Ramos (cell line): Measurements from ENCODE around the gene NPB.

Experiments
- in situ Hi-C: fragments of 300-500 bp; cut with MboI; formaldehyde crosslinking; loops from one replicate; pipeline ENCODE4 v1.14.3; 2022; ENCODE audit warnings: low sequenced_read_pairs; ENCODE audit not compliant: unreplicated experiment

Gene NPB

GRCh38 chr17:81898029-81898866 is 3.8 kb upstream of the NPB start:
- in situ Hi-C loops, result no loop called here

GRCh38 chr17:81898885-81899284 is 3.2 kb upstream of the NPB start:
- in situ Hi-C loops, result no loop called here

DNA sequence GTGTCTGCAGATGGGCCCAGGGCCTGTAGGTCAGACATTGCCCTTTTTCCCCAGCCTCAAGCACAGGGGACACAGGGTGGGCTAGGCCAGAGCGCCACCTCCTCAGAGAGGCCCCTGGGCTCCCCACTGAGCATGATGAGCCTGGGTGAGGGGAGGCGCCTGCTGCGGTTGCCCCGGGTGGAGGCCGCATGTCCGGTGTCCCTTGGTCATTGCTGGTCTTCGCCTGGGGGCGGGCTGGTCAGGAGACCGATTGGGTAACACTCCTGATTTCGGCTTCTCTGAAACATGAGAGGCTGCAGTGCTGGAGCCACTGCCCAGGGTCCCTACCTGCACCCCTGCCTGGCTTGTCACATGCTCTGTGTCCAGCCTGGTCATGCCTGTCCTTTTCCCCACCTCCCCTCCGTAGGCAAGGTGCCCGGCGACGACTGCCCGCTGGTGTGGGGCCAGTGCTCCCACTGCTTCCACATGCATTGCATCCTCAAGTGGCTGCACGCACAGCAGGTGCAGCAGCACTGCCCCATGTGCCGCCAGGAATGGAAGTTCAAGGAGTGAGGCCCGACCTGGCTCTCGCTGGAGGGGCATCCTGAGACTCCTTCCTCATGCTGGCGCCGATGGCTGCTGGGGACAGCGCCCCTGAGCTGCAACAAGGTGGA is 2.4 kb upstream of the NPB start:
- in situ Hi-C loops, result no loop called here

DNA sequence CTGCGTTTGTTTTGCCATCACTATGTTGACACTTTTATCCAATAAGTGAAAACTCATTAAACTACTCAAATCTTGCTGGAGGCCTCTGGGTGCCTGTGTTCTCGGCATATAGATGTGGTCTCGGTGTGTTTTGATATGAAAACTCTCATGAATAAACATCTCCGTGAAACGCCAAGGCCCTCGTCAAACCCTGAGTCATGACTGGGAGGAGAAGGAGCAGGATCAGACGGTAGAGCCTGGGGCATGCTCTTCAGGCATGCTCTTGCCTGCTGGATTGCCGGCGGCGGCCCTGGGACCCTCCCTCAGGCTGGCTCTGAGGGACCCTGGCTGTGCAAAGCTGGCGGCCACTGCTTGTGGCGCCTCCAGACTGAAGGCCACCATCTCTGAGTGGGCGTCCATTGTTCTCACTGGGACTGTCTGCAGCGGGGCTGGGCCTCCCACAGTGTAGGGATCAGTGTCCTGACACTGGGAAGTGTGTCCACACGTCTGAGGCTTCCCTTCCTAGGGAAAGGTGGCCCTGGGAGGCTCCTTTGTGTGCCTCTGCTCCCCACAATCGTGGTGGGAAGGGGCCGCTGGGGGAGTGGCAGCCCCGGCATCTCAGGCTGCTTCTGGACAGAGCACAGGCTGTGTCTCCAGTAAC is 1.7 kb upstream of the NPB start:
- in situ Hi-C loops, result no loop called here

DNA sequence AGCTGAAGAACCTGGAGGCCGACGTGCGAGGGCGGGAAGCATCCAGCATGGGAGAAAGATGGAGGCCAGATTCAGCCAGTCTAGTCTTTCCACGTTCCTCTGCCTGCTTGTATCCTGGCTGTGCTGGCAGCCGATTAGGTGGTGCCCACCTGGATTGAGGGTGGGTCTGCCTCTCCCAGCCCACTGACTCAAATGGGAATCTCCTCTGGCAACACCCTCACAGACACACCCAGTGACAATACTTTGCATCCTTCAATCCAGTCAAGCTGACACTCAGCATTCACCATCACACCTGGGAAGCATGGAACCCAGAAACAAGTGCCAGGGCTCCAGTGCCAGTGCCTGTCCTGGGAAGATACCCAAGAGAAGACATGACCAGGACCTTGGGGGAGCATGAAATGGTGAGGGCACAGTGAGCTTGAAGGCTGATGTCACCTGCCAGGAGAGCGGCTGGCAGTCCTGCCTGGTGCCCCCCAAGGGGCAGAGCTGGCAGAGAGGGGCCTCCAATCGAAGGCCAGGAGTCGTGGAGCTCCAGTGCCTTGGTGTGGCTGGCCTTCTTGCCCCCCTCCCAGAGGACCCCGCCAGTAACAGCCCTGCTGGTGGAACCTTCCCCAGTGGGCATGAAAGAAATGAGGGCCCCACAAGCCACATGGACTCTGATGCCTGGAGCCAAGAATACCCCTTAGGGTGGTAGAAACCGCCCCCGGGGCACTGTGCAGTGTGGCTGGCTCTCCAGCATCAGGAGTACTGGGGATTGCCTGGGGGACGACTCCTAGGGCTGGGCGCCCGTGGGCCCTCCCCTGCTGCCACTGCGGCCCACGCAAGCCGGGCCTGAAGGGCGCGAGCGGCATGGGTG is 643 bp upstream of the NPB start:
- in situ Hi-C loops, result no loop called here

DNA sequence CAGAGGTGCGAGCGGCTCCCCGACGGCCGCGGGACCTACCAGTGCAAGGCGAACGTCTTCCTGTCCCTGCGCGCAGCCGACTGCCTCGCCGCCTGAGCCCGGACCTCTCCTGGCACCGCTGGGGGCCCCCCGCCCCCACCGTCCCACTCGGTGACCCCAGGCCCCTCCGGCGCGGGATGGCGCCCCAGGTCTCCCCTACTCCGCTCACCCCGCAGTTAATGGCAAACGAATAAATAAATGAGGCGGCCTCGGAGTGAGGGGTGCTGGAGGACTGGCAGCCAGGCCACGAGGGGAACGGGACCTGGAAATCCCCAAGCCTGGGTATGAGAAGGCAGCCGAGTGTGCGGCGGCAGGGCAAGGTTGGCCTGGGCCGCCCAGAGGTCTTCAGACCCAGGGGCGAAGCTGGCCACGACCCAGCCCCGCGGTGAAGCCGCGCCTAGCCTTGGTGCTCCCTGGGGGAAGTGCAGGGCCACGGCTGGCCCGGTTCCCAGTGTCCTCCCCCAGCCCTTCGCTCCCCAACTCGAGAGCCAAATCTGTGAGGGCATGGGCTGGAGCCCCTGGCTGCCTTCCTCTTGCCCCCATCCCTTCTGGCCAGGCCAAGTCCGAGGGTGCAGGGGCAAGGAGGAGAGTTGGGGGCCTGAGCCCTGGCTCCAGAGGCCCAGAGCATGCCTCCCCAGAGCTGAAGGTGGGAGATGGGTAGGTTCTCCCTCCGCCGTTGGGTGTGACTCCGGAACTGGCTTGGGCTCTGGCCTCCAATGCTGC is 796 bp downstream of the NPB start:
- in situ Hi-C loops, result no loop called here

DNA sequence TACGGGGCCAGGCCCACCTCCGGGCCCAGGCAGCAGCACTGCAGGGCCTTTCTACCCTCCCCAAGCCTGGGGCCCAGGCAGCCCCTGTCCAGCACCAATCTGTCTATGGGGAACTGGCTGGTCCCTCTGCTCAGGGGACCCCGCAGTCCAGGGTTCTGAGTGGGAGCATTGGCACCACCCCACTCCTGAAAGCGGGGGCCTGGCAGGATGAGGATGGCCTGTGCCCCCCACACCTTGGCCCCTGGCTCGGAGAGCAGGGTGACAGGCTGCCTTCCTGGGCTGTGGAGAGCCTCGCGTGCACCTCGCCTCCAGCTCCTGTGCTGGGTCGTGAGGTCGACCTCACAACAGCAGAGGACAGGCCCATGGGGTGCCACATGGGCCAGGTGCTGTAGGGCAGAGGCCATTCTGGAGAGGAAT is 1.4 kb downstream of the NPB start:
- in situ Hi-C loops, result no loop called here

DNA sequence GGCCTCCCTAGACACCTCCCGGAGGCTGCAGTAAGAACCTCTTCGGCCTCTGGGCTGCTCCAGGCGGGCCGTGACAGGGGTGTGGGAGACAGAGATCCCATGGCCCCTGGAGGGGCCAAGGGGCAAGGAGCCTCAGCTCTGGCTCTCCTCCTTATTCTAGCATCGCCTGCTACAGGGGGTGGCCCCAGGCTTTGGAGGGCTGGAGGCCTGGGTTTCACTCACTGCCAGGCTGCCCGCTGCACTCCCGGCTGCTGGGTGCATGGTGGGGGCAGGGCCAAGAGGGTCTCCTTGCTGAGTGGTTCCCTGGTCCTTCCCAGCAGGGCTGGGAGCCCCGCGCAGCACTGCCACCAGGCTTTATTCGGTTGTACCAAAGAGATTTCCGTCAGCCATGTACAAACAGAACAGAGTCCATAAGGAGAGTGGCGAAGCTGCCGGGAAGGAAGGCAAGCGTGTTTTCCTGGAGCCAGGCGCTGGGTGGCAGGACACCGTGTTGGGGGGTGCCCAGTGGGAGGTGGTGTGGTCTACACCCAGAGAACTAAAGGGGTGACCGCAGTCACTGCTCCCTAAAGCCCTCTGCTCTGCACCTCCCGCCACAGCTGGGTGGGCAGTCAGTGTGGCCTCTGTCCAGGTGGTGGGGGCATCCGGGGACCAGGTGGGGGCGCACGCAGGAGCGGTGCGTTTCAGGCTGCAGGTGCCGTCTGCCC is 2.0 kb downstream of the NPB start:
- in situ Hi-C loops, result no loop called here

- in situ Hi-C loops, result no loop called here
These were observed 2.8 kb downstream of the NPB start for GRCh38 chr17:81904600-81905423.

DNA sequence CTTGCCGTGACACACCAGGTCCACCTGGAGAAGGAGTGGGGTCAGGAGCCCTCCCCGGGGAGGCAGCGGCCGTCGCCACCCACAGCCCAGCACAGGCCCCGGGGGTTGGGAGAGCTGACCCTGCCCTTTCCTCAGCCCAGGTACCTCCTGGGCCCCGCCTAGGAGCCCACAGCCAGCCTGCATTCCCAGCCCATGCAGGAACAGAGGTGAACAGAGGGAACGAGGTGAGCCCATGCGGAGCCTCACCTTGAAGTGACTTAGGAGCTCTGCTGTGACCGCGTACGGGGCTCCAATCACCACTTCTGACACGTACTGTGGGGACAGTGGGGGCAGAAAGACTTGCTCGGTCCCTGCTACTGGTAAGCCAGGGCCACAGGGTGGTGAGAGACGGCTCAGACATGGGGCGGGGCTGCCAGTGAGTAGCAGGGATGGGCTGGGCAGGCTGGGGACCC is 3.4 kb downstream of the NPB start:
- in situ Hi-C loops, result no loop called here

GRCh38 chr17:81905993-81906392 is 4.0 kb downstream of the NPB start:
- in situ Hi-C loops, result no loop called here

DNA sequence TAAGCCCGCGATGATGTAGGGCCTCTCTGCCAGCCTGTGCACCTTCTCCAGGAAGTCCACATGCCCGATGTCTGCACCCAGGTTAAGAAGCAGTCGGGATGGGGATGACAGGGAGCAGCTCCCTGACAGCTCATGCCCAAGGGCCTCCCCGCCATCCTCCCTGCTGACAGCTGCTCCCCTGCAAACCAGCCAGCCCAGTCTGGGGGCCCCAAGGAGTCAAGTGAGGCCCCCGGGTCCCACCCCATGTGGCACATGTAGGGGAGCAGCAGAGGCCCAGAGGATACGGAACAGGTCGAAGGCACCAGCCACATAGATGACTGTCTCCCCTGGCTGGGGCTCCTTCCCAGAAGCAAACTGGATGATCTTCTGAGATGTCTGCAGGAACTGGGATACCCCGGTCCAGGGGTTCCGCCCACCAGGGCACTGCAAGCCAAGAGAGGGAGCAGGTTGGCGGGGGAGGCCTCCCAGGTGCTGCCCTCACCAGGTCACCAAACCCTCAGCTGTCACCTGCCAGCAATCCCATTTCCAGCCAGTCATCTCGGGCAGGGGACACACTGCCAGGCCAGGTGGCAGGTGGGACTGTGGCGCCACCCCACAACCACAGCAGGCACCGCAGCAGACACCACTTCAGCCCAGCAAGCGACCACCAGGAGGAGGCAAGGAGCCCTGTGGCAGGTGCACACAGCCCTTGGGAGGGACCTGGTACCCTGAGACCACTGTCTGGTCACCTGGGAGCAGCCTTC is 4.6 kb downstream of the NPB start:
- in situ Hi-C loops, result no loop called here

- in situ Hi-C loops, result no loop called here
These were observed 5.4 kb downstream of the NPB start for GRCh38 chr17:81907219-81908145.

DNA sequence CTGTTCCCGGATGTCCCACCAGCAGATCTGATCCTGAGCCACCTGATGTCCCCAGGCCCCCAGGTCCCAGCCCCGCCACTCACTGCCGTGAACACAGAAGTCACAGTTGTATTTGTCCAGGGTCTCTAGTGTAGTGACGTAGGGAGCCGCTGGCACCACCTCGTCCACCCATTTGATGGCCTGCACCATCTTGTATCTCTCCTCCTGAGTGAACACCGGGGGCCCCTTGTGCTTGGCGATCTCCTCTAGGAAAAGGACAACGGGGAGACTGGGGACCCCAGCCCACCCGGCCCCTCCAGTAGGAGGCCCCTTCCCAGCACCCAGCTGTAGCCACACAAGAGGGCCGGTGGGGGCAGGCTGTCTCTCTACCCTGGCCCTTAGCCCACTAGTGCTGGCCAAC is 6.8 kb downstream of the NPB start:
- in situ Hi-C loops, result no loop called here

GRCh38 chr17:81909231-81909630 is 7.2 kb downstream of the NPB start:
- in situ Hi-C loops, result no loop called here

DNA sequence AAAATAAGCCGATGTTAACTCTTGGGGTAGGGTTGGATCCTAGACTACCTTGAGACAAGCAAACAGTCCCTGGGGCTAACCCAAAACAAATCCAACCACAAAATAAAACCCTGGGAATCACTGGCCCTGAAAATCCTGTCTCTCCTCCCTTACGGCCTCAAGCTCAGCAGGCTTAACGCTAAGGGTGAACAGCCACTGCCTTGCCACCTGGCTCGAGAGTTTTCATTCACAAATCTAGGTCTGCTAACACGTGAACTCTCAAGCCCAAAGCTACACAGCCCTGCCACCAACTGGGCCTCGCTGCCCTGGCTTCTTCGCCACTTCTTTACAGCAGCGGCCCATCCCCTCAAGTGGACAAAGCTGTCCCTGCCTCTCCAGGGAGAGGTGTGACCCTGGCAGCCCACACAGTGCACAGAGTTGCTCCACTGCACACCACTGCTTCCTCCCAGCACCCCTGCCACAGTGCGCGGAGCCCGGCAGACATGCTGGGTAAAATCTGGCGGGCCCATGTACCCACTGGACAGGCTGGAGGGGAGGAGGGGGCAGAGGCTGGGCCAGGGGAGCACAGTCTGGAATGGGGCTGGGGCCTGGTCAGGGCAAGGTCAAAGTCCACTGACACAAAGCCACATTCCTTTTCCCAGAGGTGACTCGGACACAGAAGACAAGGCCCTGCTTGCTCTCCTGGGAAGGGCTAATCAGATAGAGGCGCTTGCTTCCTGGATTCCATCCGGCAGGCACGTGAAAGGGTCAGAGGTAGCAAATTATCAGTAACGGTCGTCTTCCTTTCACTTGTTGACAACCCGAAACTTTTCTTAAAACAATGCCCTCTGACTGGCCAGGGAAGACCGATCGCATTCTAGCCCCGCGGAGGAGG is 8.2 kb downstream of the NPB start:
- in situ Hi-C loops, result no loop called here
